ENCODE data around the gene XIAP. TPM values are rescaled to one million over a fixed set of nuclear protein-coding genes. Genes with fewer than 3 reads are reported as not detected.
"Not testable (repeated sequence)": the region's sequence is repeated elsewhere in the genome, so short reads cannot be mapped to it uniquely, and the experiment has no call there.

XIAP gene
- total RNA-seq, 4 donors from 2014 or later = 14.4 to 31.1 (median 26.8) TPM

GRCh38 chrX:123835661-123836371 lies 24.0 kb upstream of the XIAP start:
- intact Hi-C loops (cut with DNase I; ENCODE audit: low total_unique reads) = loop anchor here (10.0 kb wide), 1 partner anchor 49 kb away; no protein-coding TSS in a partner anchor
- H3K4me3 ChIP-seq = no peak overlapping the region
- peak; percentile 48 to 50 for ATAC-seq
- H3K36me3 ChIP-seq = no peaks in the 10 kb centered on the region
- DNase-seq = no peak
- H3K27ac ChIP-seq = no peak overlapping the region
- TF ChIP-seq, protein P1, sequence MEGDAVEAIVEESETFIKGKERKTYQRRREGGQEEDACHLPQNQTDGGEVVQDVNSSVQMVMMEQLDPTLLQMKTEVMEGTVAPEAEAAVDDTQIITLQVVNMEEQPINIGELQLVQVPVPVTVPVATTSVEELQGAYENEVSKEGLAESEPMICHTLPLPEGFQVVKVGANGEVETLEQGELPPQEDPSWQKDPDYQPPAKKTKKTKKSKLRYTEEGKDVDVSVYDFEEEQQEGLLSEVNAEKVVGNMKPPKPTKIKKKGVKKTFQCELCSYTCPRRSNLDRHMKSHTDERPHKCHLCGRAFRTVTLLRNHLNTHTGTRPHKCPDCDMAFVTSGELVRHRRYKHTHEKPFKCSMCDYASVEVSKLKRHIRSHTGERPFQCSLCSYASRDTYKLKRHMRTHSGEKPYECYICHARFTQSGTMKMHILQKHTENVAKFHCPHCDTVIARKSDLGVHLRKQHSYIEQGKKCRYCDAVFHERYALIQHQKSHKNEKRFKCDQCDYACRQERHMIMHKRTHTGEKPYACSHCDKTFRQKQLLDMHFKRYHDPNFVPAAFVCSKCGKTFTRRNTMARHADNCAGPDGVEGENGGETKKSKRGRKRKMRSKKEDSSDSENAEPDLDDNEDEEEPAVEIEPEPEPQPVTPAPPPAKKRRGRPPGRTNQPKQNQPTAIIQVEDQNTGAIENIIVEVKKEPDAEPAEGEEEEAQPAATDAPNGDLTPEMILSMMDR (IDR thresholded peaks at IDR 0.05 in 4 of 5, conservative IDR thresholded peaks at IDR 0.05 in 1 of 5) = no peak
- no peak for TF ChIP-seq POLR2A (IDR thresholded peaks at IDR 0.05)
- in situ Hi-C loops (cut with MboI; ENCODE audit: low sequenced_read_pairs in 4 of 4) = loop anchor here in 1 of 4 donors (10.0 kb wide), 1 partner anchor 119 kb away; no protein-coding TSS in a partner anchor
- H3K4me1 ChIP-seq = no peaks in the 10 kb centered on the region
- H3K27me3 ChIP-seq = no peaks in the 10 kb centered on the region
- no peaks in the 10 kb centered on the region for H3K9me3 ChIP-seq

DNA sequence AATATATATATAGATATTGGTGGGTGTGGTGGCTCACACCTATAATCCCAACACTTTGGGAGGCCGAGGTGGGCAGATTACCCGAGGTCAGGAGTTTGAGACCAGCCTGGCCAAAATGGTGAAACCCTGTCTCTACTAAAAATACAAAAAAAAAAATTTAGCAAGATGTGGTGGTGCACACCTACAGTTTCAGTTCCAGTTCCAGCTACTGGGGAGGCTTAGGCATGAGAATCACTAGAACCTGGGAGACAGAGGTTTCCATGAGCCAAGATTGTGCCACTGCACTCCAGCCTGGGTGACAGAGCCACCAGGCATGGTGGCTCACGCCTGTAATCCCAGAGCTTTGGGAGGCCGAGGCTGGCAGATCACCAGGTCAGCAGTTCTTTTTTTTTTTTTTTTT lies 14.7 kb upstream of the XIAP start:
- intact Hi-C loops (cut with DNase I; ENCODE audit: low total_unique reads); H3K4me3 ChIP-seq; H3K9me3 ChIP-seq; DNase-seq; H3K36me3 ChIP-seq; in situ Hi-C loops (cut with MboI; ENCODE audit: low sequenced_read_pairs in 4 of 4); H3K27me3 ChIP-seq; H3K27ac ChIP-seq; ATAC-seq; H3K4me1 ChIP-seq: not testable (repeated sequence)

- in situ Hi-C loops (cut with MboI; ENCODE audit: low sequenced_read_pairs in 4 of 4) (no loop called here), intact Hi-C loops (cut with DNase I; ENCODE audit: low total_unique reads) (no loop called here)
- Histone ChIP-seq H3K4me3 (no peak overlapping the region), H3K27me3 (no peaks in the 10 kb centered on the region), H3K9me3 (no peaks in the 10 kb centered on the region), H3K36me3 (no peaks in the 10 kb centered on the region), H3K27ac (no peak overlapping the region), H3K4me1 (no peaks in the 10 kb centered on the region)
- ATAC-seq (no peak), DNase-seq (no peak)
- TF ChIP-seq POLR2A (IDR thresholded peaks at IDR 0.05) = no peak
- TF ChIP-seq, protein P1 (IDR thresholded peaks at IDR 0.05 in 4 of 5, conservative IDR thresholded peaks at IDR 0.05 in 1 of 5) = no peak
These were observed 13.2 kb upstream of the XIAP start for GRCh38 chrX:123846577-123847038.

DNA sequence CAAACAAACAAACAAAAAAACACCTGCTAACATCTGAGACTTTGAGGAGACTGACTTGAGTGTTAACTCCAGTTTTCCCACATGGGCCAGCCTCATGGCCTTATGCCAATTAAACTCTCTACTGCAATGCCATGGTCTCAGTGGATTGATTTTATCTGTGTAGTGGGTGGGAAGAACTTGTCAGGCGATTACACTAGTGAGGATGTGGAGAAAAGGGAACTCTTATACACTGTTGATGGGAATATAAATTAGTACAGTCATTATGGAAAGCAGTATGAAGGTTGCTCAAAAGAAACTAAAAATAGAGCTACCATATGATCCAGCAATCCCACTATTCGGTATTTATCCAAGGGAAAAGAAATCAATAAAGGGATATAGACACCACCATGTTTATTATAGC lies 12.8 kb upstream of the XIAP start:
- no peak for DNase-seq
- no peaks in the 10 kb centered on the region for H3K4me1 ChIP-seq
- in situ Hi-C loops (cut with MboI; ENCODE audit: low sequenced_read_pairs in 4 of 4) (no loop called here), intact Hi-C loops (cut with DNase I; ENCODE audit: low total_unique reads) (no loop called here)
- TF ChIP-seq POLR2A (IDR thresholded peaks at IDR 0.05) = no peak
- TF ChIP-seq, protein P1 (IDR thresholded peaks at IDR 0.05 in 4 of 5, conservative IDR thresholded peaks at IDR 0.05 in 1 of 5) = no peak
- no peak overlapping the region for H3K4me3 ChIP-seq
- no peak overlapping the region for H3K27ac ChIP-seq
- H3K36me3 ChIP-seq = no peaks in the 10 kb centered on the region
- ATAC-seq = no peak
- no peaks in the 10 kb centered on the region for H3K9me3 ChIP-seq
- H3K27me3 ChIP-seq = no peaks in the 10 kb centered on the region

DNA sequence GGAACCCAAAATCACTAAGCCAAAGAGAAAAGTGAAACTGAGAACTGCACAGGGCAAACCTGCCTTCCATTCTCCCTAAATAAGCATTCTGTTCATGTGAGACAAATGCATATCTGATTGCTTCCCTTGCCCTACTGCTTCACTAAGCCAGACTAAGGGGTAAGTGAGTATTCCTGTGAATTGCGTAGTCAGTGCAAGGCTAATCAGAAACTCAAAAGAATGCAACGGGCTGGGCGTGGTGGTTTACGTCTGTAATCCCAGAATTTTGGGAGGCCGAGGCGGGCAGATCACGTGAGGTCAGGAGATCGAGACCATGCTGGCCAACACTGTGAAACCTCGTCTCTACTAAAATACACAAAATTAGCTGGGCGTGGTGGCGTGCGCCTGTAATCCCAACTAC lies 10.8 kb upstream of the XIAP start:
- no peak for ATAC-seq
- Histone ChIP-seq H3K27ac (no peak overlapping the region), H3K36me3 (no peaks in the 10 kb centered on the region), H3K4me3 (no peak overlapping the region), H3K27me3 (no peaks in the 10 kb centered on the region), H3K4me1 (no peaks in the 10 kb centered on the region), H3K9me3 (no peaks in the 10 kb centered on the region)
- TF ChIP-seq POLR2A (IDR thresholded peaks at IDR 0.05) = no peak
- TF ChIP-seq, protein P1 (IDR thresholded peaks at IDR 0.05 in 4 of 5, conservative IDR thresholded peaks at IDR 0.05 in 1 of 5) = no peak
- DNase-seq = no peak
- in situ Hi-C loops (cut with MboI; ENCODE audit: low sequenced_read_pairs in 4 of 4) (no loop called here), intact Hi-C loops (cut with DNase I; ENCODE audit: low total_unique reads) (no loop called here)

- DNase-seq; H3K4me1 ChIP-seq; H3K9me3 ChIP-seq; intact Hi-C loops (cut with DNase I; ENCODE audit: low total_unique reads); H3K36me3 ChIP-seq; H3K4me3 ChIP-seq; H3K27ac ChIP-seq; H3K27me3 ChIP-seq; in situ Hi-C loops (cut with MboI; ENCODE audit: low sequenced_read_pairs in 4 of 4); ATAC-seq: not testable (repeated sequence)
These were observed 9.9 kb upstream of the XIAP start for GRCh38 chrX:123849906-123850305.
